GM12872 (cell line): ENCODE results near the gene METAP1D.

Experiments used
- CTCF ChIP-seq: IDR thresholded peaks from 3 replicates; pipeline ENCODE4 v1.5.1; 2011; ENCODE audit warnings: low read depth, mild to moderate bottlenecking, low read length, moderate library complexity; ENCODE audit not compliant: insufficient read depth

Gene METAP1D

GRCh38 chr2:172108587-172108930 is 108.8 kb downstream of the METAP1D start:
- no peak for TF ChIP-seq CTCF

DNA sequence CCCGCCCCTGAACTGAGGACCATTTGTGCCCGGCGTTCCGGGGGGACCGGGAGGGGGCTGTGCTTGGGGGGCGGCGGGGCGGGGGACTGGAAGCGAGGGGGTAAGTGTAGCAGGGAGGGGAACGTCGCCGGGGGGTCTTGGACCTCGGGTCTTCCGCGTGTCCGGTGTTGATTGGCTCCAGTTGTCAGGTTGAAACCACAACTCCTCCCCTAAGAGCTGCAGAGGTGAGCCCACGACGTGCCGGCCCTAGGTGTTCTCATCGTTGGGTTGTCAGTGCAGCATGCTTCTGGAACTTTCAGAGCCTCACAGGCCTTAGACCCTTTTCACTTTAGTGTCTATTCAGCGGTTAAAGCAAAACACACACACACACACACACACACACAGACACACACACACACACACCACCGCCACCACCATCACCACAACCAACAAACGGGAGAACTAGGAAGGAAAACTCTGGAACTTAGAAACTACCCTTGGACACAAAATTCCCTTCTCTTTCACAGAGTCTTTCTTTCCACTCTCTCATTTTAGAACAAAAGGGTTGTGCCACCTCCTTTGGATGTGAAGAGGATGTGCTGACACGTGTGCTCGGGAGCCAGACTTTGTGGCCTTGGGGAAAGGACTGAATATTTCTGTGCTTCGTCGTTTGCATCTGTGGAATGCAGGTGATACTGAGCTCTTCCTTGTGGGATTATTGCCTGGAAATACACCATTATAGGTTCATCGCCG is 109.7 kb downstream of the METAP1D start:
- no peak for TF ChIP-seq CTCF

DNA sequence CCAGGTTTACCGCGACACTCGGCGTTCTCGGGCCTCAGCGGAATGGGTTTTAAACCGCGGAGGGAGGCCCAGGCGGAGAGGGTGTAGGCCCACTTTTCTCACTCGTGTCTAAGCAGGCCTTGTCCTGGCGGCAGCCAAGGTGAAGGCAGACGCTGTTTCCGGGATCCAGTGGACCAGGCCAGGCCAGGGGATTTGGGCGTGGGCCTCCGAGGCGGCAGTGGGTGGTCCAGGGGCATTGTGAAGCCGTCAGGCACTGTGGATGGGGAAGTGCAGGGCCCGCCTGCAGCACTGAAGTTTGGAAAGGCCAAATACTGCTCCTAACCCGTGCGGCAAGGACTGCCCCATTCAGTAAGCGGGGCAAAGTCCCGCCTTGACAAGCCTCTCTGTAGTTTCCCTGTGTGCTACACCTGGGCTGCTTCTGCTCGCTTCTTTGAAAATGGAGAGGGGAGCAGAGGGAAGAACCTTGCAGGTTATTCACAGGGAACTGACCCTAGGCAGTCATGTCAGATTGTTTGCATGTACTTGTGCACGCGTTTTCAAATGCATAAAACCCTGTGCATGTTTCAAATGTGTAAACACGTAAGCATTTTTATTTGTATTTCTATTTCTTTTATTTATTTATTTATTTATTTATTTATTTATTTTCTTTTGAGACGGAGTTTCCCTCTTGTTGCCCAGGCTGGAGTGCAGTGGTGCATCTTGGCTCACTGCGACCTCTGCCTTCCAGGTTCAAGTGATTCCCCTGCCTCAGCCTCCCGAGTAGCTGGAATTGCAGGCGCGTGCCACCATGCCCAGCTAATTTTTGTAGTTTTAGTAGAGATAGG is 110.4 kb downstream of the METAP1D start:
- no peak for TF ChIP-seq CTCF

DNA sequence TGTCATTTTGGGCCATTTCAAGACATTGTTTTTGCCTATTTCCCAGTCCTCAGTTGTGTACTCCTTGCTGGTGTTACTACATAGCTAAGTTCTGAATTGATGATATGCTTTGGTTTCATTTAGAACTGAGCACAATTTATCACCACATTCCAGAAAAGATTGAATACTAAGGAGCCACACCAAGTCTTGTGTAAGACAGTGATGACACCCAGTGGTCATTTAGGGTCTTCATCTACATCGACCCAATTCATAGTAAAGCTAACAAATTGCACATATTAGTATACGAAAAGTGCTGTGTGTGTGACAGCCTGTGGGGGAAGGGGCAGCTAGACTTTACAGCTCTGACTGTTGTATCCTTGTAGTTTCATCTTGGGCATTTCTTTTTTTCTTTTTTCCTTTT is 113.9 kb downstream of the METAP1D start:
- peak; percentile 34; the same call in 1 of the 3 replicates for TF ChIP-seq CTCF

- no peak for TF ChIP-seq CTCF
Observed at GRCh38 chr2:172114579-172114978, 114.8 kb downstream of the METAP1D start.

DNA sequence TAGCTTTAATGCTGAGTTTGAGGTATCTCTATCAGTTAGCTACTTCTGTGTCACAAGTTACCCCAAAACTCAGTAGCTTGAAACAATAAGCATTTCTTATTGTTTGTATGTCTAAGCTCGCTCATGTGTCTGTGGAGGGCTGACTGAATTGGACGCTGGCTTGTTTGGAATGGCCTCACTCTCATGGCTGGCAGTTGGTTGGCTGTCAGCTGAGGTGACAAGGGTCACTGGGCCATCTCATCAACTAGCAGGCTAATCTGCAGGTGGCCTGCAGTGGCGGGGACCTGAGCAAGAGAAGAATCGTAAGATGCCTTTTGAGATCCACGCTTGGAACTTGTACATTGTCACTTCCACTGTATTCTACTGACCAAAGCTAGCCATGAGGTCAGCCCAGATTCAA is 116.4 kb downstream of the METAP1D start:
- no peak for TF ChIP-seq CTCF

DNA sequence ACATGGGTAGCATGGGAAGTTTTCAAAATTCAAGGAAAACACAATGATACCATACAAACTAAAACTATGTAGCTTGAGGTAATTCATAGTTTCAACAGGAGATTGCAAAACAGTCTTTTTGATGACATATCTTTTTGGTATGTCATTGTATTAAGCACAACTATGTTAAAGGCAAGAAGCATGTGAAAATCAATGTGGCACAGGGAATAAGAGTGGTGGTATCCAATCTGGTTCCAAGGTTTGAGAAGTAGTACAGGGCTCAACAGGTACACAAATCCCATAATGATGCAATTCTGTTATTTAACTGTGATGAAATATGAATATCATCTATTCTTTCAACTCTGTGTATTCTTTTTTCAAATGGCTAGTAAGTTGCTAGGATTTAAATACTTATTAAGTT is 119.3 kb downstream of the METAP1D start:
- no peak for TF ChIP-seq CTCF
